Measurements from ENCODE around the gene MAGI1. TPM values are rescaled to one million over a fixed set of nuclear protein-coding genes. Genes with fewer than 3 reads are reported as not detected.

Gene MAGI1
- total RNA-seq, 4 donors from 2014 or later = 49.5 to 72.1 (median 67.6) TPM

GRCh38 chr3:65356331-65357248 is 682.1 kb downstream of the MAGI1 start:
- DNase-seq = no peak
- no peaks in the 10 kb centered on the region for H3K9me3 ChIP-seq
- H3K27me3 ChIP-seq = no peaks in the 10 kb centered on the region
- TF ChIP-seq CTCF (IDR thresholded peaks at IDR 0.05) (no peak), POLR2A (IDR thresholded peaks at IDR 0.05) (no peak)
- H3K27ac ChIP-seq = no peak overlapping the region
- H3K36me3 ChIP-seq = peaks cover 0 to 14% (median 0%) of the 10 kb centered on the region in 3 donors
- H3K4me3 ChIP-seq = peak overlapping the region in 2 of 4 donors; percentile 9 to 32
- H3K4me1 ChIP-seq = peaks cover 0 to 3% (median 0%) of the 10 kb centered on the region in 4 donors

- no peak overlapping the region for H3K27ac ChIP-seq
- no peaks in the 10 kb centered on the region for H3K9me3 ChIP-seq
- DNase-seq = no peak
- TF ChIP-seq POLR2A (IDR thresholded peaks at IDR 0.05) = no peak
- no peak for TF ChIP-seq CTCF (IDR thresholded peaks at IDR 0.05)
- no peaks in the 10 kb centered on the region for H3K27me3 ChIP-seq
- no peak overlapping the region for H3K4me3 ChIP-seq
- H3K4me1 ChIP-seq = peaks cover 0 to 10% (median 0%) of the 10 kb centered on the region in 4 donors
- peaks cover 0 to 8% (median 0%) of the 10 kb centered on the region in 3 donors for H3K36me3 ChIP-seq
Observed at GRCh38 chr3:65354880-65355279, 683.8 kb downstream of the MAGI1 start.

- no peaks in the 10 kb centered on the region for H3K9me3 ChIP-seq
- DNase-seq = no peak
- H3K27ac ChIP-seq = no peak overlapping the region
- peaks cover 0 to 10% (median 0%) of the 10 kb centered on the region in 4 donors for H3K4me1 ChIP-seq
- H3K27me3 ChIP-seq = no peaks in the 10 kb centered on the region
- no peak for TF ChIP-seq CTCF (IDR thresholded peaks at IDR 0.05)
- no peak for TF ChIP-seq POLR2A (IDR thresholded peaks at IDR 0.05)
- H3K36me3 ChIP-seq = peaks cover 0 to 8% (median 0%) of the 10 kb centered on the region in 3 donors
- H3K4me3 ChIP-seq = no peak overlapping the region
Observed at GRCh38 chr3:65352951-65353350, 685.8 kb downstream of the MAGI1 start.

- Histone ChIP-seq H3K36me3 (peaks cover 0 to 6% (median 0%) of the 10 kb centered on the region in 3 donors), H3K4me3 (no peak overlapping the region), H3K4me1 (peaks cover 0 to 10% (median 0%) of the 10 kb centered on the region in 4 donors), H3K27me3 (no peaks in the 10 kb centered on the region), H3K27ac (no peak overlapping the region), H3K9me3 (no peaks in the 10 kb centered on the region)
- DNase-seq = no peak
- TF ChIP-seq POLR2A (IDR thresholded peaks at IDR 0.05) (no peak), CTCF (IDR thresholded peaks at IDR 0.05) (no peak)
Observed at GRCh38 chr3:65351753-65352152, 687.0 kb downstream of the MAGI1 start.

GRCh38 chr3:65350801-65351476 is 687.8 kb downstream of the MAGI1 start:
- TF ChIP-seq CTCF (IDR thresholded peaks at IDR 0.05) (no peak), POLR2A (IDR thresholded peaks at IDR 0.05) (no peak)
- peak in 2 of 3 donors; percentile 56 to 70 for DNase-seq
- Histone ChIP-seq H3K4me3 (no peak overlapping the region), H3K36me3 (no peaks in the 10 kb centered on the region), H3K9me3 (no peaks in the 10 kb centered on the region), H3K4me1 (peaks cover 0 to 10% (median 0%) of the 10 kb centered on the region in 4 donors), H3K27me3 (no peaks in the 10 kb centered on the region), H3K27ac (peak overlapping the region in 2 of 4 donors; percentile 48 to 69)
